Vagina (tissue), 2 donors: ENCODE data around the gene TYR.
"Not testable (repeated sequence)": the region's sequence is repeated elsewhere in the genome, so short reads cannot be mapped to it uniquely, and the experiment has no call there.

Source experiments
- POLR2A ChIP-seq, 2 donors: fragments of 450-650 bp; IDR thresholded peaks; one replicate each; pipeline ENCODE4 v1.6.1; 2017; ENCODE audit warnings: antibody characterized with exemption in 2 of 2, mild to moderate bottlenecking in 2 of 2, moderate library complexity in 2 of 2
- TF ChIP-seq, protein P1 (sequence below), 3 experiments: fragments of 450-650 bp in 2 of 3; fragments of 200-600 bp in 1 of 3; sonication (generic) in 1 of 3; IDR thresholded peaks; one replicate each; pipeline ENCODE4 v1.5.1; 2017 to 2019; ENCODE audit warnings: antibody characterized with exemption in 3 of 3, mild to moderate bottlenecking in 2 of 3, moderate library complexity in 2 of 3

DNA sequence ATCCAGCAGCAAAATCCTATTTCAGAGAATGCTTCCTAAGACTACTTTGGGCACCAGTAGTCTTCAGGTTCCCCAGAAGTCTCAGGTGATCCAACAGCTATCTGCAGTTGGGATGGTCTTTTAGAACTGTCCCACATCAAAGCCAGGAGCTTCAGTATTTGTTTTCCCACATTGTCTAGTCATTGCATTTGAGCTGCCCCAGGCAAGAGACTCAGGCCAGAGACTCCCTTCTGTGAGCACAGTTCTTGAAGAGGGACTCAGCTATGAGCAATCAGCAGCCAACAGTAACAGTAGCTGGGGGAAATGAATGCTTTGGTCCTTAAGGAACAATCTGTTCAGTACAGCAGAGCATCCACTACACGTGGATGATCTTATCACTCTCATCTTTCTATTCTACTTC is 125.4 kb downstream of the TYR start:
- TF ChIP-seq, protein P1, sequence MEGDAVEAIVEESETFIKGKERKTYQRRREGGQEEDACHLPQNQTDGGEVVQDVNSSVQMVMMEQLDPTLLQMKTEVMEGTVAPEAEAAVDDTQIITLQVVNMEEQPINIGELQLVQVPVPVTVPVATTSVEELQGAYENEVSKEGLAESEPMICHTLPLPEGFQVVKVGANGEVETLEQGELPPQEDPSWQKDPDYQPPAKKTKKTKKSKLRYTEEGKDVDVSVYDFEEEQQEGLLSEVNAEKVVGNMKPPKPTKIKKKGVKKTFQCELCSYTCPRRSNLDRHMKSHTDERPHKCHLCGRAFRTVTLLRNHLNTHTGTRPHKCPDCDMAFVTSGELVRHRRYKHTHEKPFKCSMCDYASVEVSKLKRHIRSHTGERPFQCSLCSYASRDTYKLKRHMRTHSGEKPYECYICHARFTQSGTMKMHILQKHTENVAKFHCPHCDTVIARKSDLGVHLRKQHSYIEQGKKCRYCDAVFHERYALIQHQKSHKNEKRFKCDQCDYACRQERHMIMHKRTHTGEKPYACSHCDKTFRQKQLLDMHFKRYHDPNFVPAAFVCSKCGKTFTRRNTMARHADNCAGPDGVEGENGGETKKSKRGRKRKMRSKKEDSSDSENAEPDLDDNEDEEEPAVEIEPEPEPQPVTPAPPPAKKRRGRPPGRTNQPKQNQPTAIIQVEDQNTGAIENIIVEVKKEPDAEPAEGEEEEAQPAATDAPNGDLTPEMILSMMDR (IDR thresholded peaks at IDR 0.05) = not testable (repeated sequence)
- not testable (repeated sequence) for TF ChIP-seq POLR2A (IDR thresholded peaks at IDR 0.05)
